GM10266 (cell line): ENCODE results near the gene C4orf50.

Experiments
- DNase-seq: peaks from one replicate; pipeline ENCODE4 v3.0.0; 2012; ENCODE audit errors: extremely low spot score
- CTCF ChIP-seq: IDR thresholded peaks from 2 replicates; pipeline ENCODE4 v1.5.1; 2012; ENCODE audit warnings: mild to moderate bottlenecking, low read depth; ENCODE audit not compliant: control insufficient read depth, insufficient read depth; ENCODE audit errors: missing control alignments

C4orf50 gene

GRCh38 chr4:5899396-5899795 is 118.8 kb downstream of the C4orf50 start:
- TF ChIP-seq CTCF = no peak
- DNase-seq = no peak

GRCh38 chr4:5897674-5898073 is 120.6 kb downstream of the C4orf50 start:
- TF ChIP-seq CTCF = no peak
- no peak for DNase-seq

GRCh38 chr4:5895287-5895686 is 122.9 kb downstream of the C4orf50 start:
- TF ChIP-seq CTCF = no peak
- no peak for DNase-seq

- no peak for TF ChIP-seq CTCF
- DNase-seq = no peak
Observed at GRCh38 chr4:5894266-5894665, 124.0 kb downstream of the C4orf50 start.

- no peak for TF ChIP-seq CTCF
Observed at GRCh38 chr4:5893591-5893990, 124.6 kb downstream of the C4orf50 start.

GRCh38 chr4:5893004-5893580 is 125.1 kb downstream of the C4orf50 start, which contains the start of gene CRMP1:
TSS of gene CRMP1 (minus strand) at chr4:5893086. CDS start at chr4:5892969, 117 bp downstream.
- DNase-seq = no peak
- no peak for TF ChIP-seq CTCF

More at GRCh38 chr4:5893591-5893990, 124.6 kb downstream of the C4orf50 start:
- DNase-seq = no peak

- no peak for TF ChIP-seq CTCF
- peak; percentile 34 for DNase-seq
Observed at GRCh38 chr4:5892323-5893003, 125.8 kb downstream of the C4orf50 start.
